ENCODE results near the gene MEIOB. TPM values are rescaled to one million over a fixed set of nuclear protein-coding genes. Genes with fewer than 3 reads are reported as not detected.

Gene MEIOB
- total RNA-seq, 1 experiment from 2014 or later, result not detected

DNA sequence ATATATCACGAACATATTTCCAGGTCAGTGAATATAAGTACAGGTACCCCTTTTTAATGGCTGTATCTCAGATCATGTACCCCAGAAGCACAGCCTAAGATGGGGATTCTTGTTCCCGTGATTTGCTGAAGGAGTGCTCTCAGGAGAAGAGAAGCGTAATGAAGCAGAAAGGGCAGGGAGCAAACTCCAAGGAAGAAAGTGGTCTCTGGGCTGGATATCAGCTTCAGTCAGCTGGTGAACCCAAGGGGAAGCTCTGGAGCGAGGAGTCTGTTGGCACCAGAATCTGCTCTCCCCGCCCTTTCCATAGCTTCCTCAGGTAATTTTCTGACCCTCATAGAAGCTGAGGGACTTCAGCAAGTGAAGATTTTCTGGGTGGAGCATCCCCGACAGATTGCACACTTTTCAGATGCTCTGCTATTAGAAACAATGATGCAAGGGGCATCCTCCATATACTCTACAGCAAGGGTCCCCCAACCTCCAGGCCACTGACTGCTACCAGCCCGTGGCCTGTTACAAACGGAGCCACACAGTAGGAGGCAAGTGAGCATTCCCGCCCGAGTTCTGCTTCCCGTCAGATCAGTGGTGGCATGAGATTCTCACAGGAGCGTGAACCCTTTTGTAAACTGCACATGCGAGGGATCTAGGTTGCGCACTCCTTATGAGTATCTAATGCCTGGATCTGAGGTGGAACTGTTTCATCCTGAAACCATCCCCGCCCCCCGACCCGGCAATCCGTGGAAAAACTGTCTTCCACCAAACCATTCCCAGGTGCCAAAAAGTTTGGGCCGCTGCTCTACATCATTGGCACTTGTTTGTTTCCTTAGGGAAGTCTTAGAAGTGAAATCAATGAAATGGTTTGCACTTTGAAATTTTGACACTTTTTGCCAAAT is 40.5 kb downstream of the MEIOB start:
- DNase-seq (ENCODE audit: low read depth), result no peak

DNA sequence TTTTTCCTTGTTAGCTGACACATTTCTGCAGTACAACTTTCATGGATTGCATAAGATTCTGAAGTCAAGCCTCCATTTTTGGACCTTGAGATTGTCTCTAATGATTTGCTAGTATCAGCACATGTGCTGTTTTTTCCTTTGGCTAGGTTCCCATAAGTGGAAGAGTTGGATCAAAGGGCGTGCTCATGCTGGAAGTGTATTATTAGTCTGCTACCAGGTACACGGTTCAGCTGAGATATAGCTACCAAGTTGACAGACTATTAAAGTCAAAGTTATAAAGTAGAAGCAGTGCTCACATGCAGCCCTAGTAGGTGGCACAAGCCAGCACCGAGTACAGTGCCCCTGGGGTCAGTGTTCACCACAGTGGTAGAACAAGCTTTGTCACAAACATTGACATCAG is 41.8 kb downstream of the MEIOB start:
- DNase-seq (ENCODE audit: low read depth), result no peak

DNA sequence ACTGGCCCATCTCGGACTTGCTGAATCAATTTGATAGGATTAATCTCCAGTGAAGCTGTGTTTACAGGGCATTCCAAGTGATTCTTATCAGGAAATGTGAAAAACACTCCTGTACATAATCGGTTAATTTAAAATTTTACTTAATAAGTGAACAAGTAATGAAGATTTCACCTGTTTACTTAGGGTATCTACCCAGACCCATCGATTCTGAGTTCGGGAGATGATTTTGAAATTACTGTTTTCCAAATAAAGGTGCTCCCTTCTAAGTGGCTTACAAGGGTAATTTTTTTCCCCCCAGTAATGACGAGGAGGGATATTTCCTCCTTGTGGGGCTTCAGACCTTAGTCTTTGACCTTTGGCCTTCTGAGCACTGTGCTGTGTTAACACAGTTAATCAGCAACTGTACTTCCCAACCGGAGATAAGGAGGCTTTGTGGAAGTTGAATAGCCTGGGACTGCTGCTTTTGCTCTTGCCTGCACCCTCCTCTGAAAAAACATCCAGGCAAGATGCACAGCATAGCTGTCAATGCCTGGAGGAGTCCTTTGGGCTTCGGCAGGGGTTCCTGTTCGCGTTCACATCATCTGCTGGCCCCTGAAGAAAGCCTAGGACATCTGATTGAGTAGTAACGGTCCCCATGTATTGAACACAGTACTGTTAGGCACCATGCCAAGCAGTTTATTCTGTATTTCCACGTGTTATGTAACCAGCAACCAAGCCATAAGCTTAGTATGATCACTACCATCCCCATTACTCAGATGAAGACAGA is 43.1 kb downstream of the MEIOB start:
- DNase-seq (ENCODE audit: low read depth), result no peak

DNA sequence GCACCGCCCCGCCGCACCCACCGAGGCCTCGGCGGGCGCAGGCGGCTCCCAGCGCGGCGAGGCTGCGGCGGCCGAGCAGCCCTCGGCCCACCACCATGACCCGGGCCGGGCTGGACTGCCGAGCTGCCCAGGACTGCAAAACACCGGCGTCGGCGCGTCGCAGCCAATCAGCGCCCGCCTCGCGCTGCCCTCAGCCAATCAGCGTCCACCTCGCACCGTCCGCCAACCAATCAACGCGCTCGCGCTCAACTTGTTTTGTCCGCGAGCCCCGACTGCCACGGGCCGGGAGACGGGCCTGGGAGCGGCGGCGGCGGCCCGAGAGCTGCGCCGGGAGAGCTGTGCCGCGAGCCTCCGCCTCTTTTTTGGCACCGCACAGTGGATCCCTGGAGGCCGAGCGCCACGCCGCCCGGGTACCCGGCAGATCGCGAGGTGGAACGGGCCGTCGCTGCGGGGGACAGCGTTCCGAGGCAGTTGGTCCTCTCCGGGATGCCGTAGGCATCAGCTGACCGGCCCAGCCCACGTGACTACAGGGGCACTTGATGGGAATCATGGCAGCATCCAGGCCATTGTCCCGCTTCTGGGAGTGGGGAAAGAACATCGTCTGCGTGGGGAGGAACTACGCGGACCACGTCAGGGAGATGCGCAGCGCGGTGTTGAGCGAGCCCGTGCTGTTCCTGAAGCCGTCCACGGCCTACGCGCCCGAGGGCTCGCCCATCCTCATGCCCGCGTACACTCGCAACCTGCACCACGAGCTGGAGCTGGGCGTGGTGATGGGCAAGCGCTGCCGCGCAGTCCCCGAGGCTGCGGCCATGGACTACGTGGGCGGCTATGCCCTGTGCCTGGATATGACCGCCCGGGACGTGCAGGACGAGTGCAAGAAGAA is 45.0 kb downstream of the MEIOB start, which contains the start of the genes FAHD1 and HAGH:
TSS of gene FAHD1 (plus strand) at position 516 of the 883 bp plus-strand sequence. CDS start at position 549, 33 bp downstream.
TSS of gene HAGH (minus strand) at position 135 of the 883 bp plus-strand sequence. CDS start at position 97, 38 bp downstream.
- DNase-seq (ENCODE audit: low read depth), result peak; percentile 90

DNA sequence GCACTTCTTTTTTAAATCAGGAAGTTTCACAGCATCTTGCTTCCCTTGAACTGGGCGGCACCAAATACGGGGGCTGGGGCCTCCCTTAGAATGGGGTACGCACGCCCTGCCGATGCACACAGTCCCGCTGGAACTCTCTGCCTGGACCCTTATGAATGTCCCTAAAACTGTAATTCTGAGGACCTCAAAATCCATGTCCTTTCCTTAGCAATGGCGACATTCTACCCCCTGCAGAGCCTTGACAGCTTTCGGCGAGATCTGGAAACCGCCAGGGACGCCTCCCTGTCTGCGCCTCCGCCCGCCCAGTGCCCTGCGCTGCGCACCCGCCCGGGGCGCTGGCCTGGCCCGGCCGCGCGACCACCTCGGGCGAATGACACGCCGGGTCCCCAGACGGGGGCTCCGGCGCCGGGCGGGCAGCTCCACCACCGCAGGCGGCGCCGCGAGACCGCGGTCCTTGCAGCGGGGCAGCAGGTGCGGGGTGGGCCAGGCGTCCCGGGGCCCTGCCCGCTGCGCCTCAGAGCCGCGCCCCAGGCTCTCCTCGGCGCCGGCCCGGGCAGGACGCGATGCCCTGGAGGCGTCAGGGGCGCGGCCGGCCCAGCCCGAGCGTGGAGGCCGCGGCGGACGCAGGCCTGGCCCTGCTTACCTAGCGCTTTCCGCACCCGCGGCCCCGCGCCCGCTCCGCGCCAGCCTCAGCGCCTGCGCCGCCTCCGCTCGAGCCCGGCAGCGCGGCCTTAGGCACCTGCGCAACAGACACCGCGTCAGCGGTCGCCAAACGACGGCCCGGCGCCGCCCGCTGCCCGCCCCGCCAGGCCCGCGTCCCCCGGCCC is 45.9 kb downstream of the MEIOB start:
- peak; percentile 36 for DNase-seq (ENCODE audit: low read depth)

DNA sequence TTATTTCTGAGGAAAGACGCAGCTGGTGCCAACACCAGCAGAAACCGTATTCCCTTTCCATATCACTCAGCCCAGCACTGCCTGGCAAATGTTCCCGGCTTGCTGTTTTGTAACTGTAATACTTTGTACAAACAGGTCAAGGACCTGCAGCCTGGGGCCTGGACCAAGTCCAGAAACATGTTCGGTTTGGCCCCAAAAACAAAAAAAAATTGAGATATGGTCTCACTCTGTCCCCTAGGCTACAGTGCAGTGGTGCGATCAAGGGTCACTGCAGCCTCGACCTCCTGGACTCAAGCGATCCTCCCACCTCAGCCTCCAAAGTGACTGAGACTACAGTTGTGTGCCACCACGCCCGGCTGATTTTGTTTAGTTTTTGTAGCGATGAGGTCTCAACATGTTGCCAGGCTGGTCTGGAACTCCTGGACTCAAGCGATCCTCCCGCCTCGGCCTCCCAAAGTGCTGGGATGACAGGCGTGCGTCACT is 46.5 kb downstream of the MEIOB start:
- DNase-seq (ENCODE audit: low read depth), result no peak

DNA sequence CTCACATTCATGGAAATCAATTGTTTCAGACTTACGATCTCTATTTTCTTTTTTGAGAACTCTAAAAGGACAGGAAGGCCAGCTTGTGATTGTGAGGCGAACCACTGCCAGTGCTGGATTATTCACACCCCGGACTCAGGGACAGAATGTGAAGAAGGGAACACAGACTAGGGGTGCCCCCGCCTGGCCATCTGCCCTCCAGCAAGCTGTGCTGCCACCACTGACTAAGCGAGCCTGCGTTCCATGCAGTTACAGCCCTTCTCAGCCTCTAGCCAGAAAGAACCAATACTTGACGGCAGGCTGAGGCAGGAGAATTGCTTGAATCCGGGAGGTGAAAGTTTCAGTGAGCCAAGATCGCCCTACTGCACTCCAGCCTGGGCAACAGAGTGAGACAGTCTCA is 48.1 kb downstream of the MEIOB start:
- DNase-seq (ENCODE audit: low read depth), result peak; percentile 64

DNA sequence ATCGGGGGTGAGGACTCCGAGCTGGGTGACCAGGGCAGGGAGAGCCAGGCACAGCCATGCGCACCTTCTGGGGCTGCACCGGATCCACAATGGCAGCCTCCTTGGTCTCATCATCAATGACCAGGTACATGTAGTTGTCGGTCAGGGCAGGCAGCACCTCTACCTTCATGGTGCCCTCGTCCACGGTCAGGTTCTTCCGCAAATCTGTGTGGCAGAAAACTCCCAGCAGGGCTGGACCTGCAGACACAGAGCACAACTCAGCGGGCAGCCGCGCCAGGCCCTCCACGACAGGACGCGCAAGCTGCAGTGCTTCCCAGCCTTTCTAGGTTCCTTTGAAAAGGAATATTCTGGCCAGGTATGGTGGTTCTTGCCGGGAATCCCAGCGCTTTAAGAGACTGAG is 49.2 kb downstream of the MEIOB start:
- DNase-seq (ENCODE audit: low read depth), result no peak

DNA sequence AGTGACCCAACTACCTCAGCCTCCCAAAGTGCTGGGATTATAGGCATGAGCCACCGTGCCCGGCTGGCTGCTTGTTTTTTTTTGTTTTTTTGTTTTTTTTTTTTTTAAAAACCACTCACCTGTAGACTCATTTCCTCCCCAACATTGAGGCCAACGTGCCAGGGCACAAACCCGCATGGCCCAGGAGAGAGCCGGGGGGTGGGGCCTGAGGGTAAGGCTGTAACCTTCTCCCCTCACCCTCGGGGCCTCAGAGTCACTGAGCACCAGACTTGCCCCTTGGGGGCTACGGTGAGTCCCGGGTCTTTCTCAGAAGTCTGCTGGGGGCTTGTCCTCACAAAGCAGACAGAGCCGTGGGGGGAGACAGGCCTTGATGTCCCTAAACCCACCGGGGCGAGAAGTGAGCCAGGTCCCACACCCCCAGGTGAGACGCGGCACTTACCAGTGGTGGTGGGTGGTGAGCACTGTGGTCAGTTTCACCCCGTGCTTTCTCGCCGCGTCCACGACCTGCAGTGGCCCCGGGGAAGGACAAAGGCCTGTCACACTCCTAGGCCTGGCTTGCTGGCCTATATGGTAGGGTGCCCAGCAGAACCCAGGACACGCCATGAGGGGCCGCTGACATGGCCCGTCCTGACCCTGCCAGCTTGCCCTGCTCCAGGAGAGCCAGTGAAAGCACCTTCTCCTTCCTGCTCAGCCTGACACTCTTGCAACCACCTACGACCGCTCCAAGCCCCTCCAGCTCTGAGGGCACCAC is 49.9 kb downstream of the MEIOB start:
- DNase-seq (ENCODE audit: low read depth), result no peak

DNA sequence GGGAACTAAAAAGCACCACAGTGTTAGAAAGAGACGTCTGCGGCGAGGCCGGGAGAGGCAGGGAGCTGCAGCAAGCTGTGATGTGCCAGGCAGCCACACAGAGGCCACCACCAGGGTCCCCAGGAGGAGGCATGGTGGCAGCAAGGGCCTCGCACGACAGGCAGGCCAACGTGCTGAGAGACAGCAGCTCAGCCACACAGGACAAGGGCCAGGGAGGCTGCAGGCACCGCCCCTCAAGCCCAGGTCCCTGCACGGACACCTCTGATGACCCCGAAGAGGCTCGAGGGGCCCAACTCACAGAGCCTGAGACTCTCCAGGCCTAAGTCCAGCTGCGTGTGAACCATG is 51.0 kb downstream of the MEIOB start:
- DNase-seq (ENCODE audit: low read depth), result no peak

DNA sequence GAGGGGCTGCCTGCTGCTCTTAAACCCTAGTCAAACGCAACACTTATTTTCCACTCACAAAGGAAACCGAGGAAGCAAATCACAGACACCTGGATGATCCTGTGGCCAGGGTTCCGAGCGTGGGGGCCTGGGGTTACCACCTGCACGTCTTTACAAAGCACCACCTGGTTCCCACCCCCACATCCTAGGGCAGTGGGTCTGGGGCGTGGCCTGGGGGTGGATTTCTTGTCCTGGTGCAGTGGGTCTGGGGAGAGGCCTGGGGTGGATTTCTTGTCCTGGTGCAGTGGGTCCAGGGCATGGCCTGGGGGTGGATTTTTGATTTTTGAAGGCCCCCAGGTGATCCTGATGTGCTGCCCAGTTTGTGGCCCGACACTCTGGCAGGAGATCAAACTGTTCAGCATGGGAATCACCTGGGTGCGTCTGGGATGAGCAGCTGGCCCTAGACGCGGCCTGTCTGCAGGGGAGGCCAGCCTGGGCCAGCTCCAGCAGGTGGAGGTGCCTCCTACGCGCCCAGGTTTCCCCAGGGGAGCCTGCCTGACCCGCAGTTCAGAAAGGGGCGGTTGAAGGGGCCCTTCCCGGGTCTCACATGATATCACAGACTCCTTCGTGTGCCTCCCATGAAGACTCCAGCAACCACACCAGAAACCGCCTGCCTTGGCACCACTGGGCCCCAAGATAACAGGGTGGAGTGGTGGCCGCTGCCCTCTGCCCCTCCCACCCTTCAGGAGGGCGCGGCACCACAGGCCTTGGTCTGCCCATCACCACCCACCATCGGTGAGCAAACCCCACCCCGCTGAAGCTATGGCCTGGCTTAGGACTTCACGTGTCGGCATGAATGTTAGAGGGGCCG is 51.6 kb downstream of the MEIOB start:
- no peak for DNase-seq (ENCODE audit: low read depth)

DNA sequence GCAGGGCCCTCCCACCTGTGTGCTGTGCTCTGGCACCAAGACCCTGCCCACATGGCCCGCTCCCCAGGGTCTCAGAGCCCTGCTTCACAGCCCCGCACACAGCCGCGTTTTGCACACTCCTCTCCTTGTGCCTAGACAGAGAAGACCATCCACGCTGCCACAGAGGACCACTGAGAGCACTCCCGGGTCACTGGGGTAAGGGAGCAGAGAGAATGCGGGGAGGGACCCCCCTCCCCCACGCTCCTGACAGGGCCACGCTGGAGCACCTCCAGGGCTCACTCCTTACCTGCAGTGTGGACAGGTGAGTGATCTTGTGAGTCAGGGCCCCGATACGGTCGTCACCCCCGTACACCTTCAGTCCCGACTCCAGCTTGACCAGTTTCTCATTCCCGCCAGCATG is 52.4 kb downstream of the MEIOB start:
- no peak for DNase-seq (ENCODE audit: low read depth)

DNA sequence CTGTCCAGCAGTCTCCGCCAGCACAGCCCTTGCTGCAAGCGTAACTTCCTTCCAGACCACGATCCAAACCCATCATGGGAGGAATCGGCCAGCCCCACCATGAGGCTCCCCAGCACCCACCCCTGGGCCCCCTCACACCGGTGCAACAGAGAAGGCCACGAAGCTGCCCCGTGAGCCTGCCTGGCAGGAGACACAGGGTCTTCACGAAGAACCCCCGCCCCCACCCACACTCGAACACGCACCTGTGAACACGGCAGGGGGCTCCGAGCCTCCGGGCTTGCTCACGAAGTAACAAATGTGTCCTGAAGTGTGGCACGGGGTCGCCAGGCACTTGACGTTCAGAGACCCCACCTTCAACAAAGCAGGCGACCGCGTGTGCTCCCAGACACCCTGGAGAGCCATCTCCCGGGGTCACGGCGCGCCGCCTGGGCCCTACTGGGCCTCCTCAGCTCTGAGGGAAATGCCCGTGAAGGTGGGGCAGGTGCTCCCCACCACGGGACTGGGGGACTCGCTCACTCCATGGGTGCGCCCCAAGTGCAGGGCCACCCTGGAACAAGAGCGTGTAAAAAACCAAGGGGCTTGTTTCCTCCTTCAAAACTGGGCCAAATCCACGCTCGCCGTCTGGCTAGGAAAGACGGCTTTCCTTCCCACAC is 53.0 kb downstream of the MEIOB start:
- DNase-seq (ENCODE audit: low read depth), result no peak

DNA sequence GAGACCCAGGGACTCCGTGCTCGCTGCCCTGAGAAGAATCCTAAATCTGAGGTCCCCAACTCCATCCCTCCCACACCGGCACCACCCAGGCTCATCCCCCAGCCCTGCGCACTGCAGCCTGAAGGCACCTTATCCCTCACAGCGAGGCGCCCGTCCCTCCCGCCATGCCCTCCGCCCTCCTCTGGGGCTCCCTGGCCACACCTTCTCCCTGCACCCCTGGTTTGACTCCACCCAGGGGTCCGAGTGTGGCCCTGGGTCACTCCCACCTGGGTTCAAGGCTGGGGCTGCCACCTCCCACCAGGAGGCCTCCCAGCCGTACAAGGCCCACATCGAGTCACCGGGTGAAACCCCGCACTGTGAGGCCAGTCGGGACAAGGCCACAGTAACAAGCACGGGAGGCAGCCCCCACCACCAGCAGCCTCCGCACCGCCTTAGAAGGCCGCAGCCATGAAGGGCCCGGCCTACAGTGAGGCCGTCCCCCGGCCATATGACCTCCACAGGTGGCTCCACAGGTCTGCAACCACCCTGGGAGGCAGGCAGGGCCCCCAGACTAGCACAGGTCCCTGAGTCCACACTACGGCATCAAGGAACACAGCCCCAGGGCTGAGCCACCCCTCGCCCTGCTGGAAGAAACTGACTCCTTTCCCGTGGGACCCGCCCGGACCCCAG is 53.6 kb downstream of the MEIOB start:
- no peak for DNase-seq (ENCODE audit: low read depth)

DNA sequence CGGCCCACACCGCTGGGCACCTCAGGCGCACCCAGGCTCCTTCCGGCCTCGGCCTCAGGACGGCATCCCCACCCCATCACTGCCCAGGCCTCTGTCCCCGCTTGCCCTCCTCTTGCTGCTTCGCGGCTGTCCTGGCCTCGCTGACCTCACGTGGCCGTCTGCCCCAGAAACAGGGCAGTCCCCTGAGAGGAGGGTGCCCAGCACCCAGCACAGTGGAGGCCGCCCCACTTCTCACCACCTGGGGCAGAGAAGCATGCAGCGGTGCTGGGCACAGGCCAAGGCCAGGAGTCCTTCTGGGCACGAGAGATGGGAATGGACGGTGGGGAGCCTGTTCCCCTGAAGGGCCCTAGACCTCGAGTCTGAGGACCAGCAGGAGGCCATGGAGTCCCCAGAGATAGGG is 54.2 kb downstream of the MEIOB start:
- no peak for DNase-seq (ENCODE audit: low read depth)

DNA sequence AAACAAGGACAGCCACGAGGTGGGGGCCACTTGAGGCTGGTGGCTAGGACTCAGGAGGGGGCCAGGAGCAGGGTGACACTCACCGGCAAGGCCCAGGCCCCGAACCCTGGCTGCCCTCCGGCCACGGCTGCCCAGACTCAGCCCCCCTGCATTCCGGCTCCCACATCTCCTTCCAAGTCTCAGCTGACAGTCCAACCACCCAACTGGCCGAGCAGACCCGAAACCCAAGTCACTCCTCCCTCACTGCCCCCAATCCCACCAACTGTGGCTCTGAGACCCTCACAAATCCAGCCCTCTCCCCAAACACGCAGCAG is 54.7 kb downstream of the MEIOB start:
- DNase-seq (ENCODE audit: low read depth), result no peak

DNA sequence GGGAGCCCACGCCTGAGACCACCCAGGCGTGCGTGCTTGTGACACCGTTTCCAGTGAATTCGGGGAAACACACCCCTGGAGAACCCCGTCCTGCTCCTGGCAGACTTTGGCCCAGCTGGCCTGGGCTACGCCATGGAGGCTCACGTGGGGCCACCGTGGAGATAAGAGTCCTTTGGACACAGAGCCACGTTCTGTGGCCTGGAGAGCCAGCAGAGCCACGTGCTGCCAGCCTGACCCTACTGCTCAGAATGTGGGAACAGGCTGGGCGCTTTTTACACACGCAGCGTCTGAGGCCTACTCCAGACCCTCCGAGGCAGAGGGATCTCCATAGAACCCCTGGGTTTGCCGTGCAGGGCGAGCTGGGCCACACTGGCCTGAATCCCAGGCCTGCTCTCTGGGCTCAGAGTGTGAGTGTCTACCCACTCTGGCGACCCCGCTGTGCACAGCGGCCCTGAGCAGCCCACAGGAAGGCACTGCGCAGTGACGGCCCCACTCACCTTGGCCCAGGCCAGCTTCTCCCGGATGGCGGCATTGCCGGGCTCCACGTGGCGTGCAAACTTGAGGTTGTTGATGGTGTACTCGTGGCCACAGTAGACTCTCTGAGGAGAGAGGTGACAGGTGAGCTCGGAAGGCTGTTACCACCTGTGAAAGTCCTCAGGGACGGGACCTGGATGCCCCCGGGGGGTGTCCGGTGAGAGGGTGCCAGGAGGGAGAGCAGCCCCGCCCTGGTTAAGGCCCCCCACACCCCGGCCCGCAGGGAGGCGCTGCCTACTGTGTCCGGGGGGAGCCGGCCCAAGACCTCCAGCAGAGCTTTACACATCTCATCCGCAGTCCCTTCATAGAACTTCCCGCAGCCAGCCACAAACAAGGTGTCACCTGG is 55.3 kb downstream of the MEIOB start:
- DNase-seq (ENCODE audit: low read depth), result no peak

Data from LHCN-M2 (cell line).